Fibroblast of skin of left biceps (primary cell): ENCODE measurements around the gene UNC119.

ENCODE experiments used
- DNase-seq, 2 experiments: peaks; one replicate each; pipeline ENCODE4 v3.0.0-alpha.2; 2013; ENCODE audit warnings: low read depth in 2 of 2

Gene UNC119

GRCh38 chr17:28544402-28545140 is 7.9 kb downstream of the UNC119 start:
- no peak for DNase-seq

GRCh38 chr17:28541439-28541838 is 11.0 kb downstream of the UNC119 start:
- no peak for DNase-seq

- no peak for DNase-seq
Measured at GRCh38 chr17:28540231-28540630, 12.2 kb downstream of the UNC119 start.

GRCh38 chr17:28538296-28538895 is 14.0 kb downstream of the UNC119 start:
- no peak for DNase-seq

- no peak for DNase-seq
Measured at GRCh38 chr17:28537219-28537610, 15.2 kb downstream of the UNC119 start.

GRCh38 chr17:28536532-28537218 is 15.7 kb downstream of the UNC119 start:
- no peak for DNase-seq

GRCh38 chr17:28534740-28535375 is 17.6 kb downstream of the UNC119 start:
- no peak for DNase-seq

GRCh38 chr17:28533091-28533807 is 19.2 kb downstream of the UNC119 start:
- DNase-seq: no peak

- no peak for DNase-seq
Measured at GRCh38 chr17:28532050-28532960, 20.1 kb downstream of the UNC119 start.

GRCh38 chr17:28530926-28531325 is 21.5 kb downstream of the UNC119 start:
- DNase-seq: no peak

- DNase-seq: no peak
Measured at GRCh38 chr17:28530250-28530649, 22.2 kb downstream of the UNC119 start.

- no peak for DNase-seq
Measured at GRCh38 chr17:28529013-28529400, 23.4 kb downstream of the UNC119 start.

GRCh38 chr17:28528327-28529012 is 24.0 kb downstream of the UNC119 start:
- no peak for DNase-seq

- DNase-seq: no peak
Measured at GRCh38 chr17:28527859-28528258, 24.6 kb downstream of the UNC119 start.

- DNase-seq: no peak
Measured at GRCh38 chr17:28527181-28527681, 25.2 kb downstream of the UNC119 start.

GRCh38 chr17:28526381-28526780 is 26.0 kb downstream of the UNC119 start:
- DNase-seq: no peak

- DNase-seq: no peak
Measured at GRCh38 chr17:28524476-28525424, 27.7 kb downstream of the UNC119 start.

GRCh38 chr17:28523876-28524275 is 28.5 kb downstream of the UNC119 start:
- DNase-seq: no peak

- DNase-seq: no peak
Measured at GRCh38 chr17:28523186-28523585, 29.2 kb downstream of the UNC119 start.
